ENCODE results near the gene PDE4B. TPM values are rescaled to one million over a fixed set of nuclear protein-coding genes. Genes with fewer than 3 reads are reported as not detected.

PDE4B gene
- total RNA-seq, 1 experiment from 2014 or later, result 1.4 TPM

DNA sequence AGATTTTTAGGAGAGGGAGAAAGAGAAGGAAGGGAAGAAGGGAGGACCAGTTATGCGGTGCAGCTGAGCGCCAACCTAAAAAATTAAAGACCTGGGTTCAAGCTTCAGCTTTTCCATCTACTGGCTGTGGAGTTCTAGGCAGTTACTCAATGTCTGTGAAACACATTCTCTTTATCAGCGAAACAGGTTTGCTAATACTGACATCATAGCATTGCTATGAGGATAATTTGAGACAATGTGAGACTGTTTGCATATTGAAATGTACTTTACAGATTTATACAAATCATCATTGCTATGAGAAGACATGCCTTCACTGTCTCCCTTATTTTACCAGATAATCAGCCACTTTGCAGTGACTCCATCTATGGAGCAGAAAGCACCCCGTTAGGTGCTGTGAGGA, 518.4 kb downstream of the PDE4B start:
- no TSS peak for BruUV-seq (replicated peaks)
- no peak overlapping the region for H3K4me2 ChIP-seq (ENCODE audit: low read length)
- no peaks in the 10 kb centered on the region for H4K20me1 ChIP-seq (ENCODE audit: low read length)
- peaks cover 9% of the 10 kb centered on the region for H3K4me1 ChIP-seq (ENCODE audit: insufficient read depth, low read length)
- ATAC-seq (no peak), DNase-seq (peak; percentile 16)
- H3K9ac ChIP-seq (ENCODE audit: low read length), result no peak overlapping the region
- no peaks in the 10 kb centered on the region for H3K36me3 ChIP-seq (ENCODE audit: low read depth, low read length)
- no peak overlapping the region for H3K4me3 ChIP-seq (ENCODE audit: low read length)
- CTCF ChIA-PET, result no interaction called here
- POLR2A ChIA-PET (ENCODE audit: unreplicated experiment), result no interaction called here
- H3F3A ChIP-seq (ENCODE audit: low read length, unreplicated experiment), result no peaks in the 10 kb centered on the region
- H3K9me3 ChIP-seq (ENCODE audit: low read length), result no peaks in the 10 kb centered on the region
- H3K9me2 ChIP-seq (replicated peaks; ENCODE audit: low read length), result no peaks in the 10 kb centered on the region
- no peaks in the 10 kb centered on the region for H3K79me2 ChIP-seq (ENCODE audit: low read length)
- no peak overlapping the region for H2AFZ ChIP-seq (ENCODE audit: low read length)
- intact Hi-C loops (cut with micrococcal nuclease), result no loop called here
- H3K27me3 ChIP-seq (ENCODE audit: low read length), result no peaks in the 10 kb centered on the region
- TF ChIP-seq, protein P1, sequence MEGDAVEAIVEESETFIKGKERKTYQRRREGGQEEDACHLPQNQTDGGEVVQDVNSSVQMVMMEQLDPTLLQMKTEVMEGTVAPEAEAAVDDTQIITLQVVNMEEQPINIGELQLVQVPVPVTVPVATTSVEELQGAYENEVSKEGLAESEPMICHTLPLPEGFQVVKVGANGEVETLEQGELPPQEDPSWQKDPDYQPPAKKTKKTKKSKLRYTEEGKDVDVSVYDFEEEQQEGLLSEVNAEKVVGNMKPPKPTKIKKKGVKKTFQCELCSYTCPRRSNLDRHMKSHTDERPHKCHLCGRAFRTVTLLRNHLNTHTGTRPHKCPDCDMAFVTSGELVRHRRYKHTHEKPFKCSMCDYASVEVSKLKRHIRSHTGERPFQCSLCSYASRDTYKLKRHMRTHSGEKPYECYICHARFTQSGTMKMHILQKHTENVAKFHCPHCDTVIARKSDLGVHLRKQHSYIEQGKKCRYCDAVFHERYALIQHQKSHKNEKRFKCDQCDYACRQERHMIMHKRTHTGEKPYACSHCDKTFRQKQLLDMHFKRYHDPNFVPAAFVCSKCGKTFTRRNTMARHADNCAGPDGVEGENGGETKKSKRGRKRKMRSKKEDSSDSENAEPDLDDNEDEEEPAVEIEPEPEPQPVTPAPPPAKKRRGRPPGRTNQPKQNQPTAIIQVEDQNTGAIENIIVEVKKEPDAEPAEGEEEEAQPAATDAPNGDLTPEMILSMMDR (conservative IDR thresholded peaks at IDR 0.05; ENCODE audit: low read depth, low read length), result no peak
- TF ChIP-seq EZH2phosphoT487 (IDR thresholded peaks at IDR 0.05; ENCODE audit: borderline replicate concordance, low read length) (no peak), EZH2 (IDR thresholded peaks at IDR 0.05; ENCODE audit: low read length, unreplicated experiment) (no peak)
- H3K27ac ChIP-seq (ENCODE audit: low read length), result no peak overlapping the region

DNA sequence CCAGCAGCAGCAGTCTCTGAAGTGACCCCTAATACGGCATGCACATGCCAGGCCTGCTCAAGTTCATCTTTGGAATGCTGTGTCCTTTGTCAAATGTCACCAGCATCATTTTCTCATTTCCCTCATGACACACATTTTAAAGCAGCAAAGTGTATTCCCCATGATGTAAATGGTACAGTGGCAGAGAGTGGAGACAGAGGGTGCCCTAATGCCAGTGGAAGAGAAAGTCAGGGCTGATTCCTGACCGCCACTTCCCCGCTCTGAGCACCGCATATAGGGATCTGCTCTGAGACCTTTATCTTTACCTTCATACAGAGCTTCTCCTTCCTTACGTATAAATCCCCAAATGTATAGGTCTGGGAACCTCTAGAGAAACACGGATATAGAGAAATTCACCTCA, 518.9 kb downstream of the PDE4B start:
- H3K4me1 ChIP-seq (ENCODE audit: insufficient read depth, low read length), result peaks cover 13% of the 10 kb centered on the region
- no TSS peak for BruUV-seq (replicated peaks)
- no peaks in the 10 kb centered on the region for H3K79me2 ChIP-seq (ENCODE audit: low read length)
- no peak for TF ChIP-seq EZH2phosphoT487 (IDR thresholded peaks at IDR 0.05; ENCODE audit: borderline replicate concordance, low read length)
- TF ChIP-seq, protein P1 (conservative IDR thresholded peaks at IDR 0.05; ENCODE audit: low read depth, low read length), result no peak
- TF ChIP-seq EZH2 (IDR thresholded peaks at IDR 0.05; ENCODE audit: low read length, unreplicated experiment), result no peak
- H3K4me3 ChIP-seq (ENCODE audit: low read length), result no peak overlapping the region
- no peaks in the 10 kb centered on the region for H3F3A ChIP-seq (ENCODE audit: low read length, unreplicated experiment)
- H3K27ac ChIP-seq (ENCODE audit: low read length), result no peak overlapping the region
- ChIA-PET POLR2A (ENCODE audit: unreplicated experiment) (no interaction called here), CTCF (no interaction called here)
- no peak overlapping the region for H3K4me2 ChIP-seq (ENCODE audit: low read length)
- no peaks in the 10 kb centered on the region for H3K9me3 ChIP-seq (ENCODE audit: low read length)
- H3K27me3 ChIP-seq (ENCODE audit: low read length), result no peaks in the 10 kb centered on the region
- H3K9ac ChIP-seq (ENCODE audit: low read length), result no peak overlapping the region
- no peaks in the 10 kb centered on the region for H3K36me3 ChIP-seq (ENCODE audit: low read depth, low read length)
- H3K9me2 ChIP-seq (replicated peaks; ENCODE audit: low read length), result no peaks in the 10 kb centered on the region
- no peak for DNase-seq
- no peaks in the 10 kb centered on the region for H4K20me1 ChIP-seq (ENCODE audit: low read length)
- intact Hi-C loops (cut with micrococcal nuclease), result no loop called here
- ATAC-seq, result no peak
- no peak overlapping the region for H2AFZ ChIP-seq (ENCODE audit: low read length)

DNA sequence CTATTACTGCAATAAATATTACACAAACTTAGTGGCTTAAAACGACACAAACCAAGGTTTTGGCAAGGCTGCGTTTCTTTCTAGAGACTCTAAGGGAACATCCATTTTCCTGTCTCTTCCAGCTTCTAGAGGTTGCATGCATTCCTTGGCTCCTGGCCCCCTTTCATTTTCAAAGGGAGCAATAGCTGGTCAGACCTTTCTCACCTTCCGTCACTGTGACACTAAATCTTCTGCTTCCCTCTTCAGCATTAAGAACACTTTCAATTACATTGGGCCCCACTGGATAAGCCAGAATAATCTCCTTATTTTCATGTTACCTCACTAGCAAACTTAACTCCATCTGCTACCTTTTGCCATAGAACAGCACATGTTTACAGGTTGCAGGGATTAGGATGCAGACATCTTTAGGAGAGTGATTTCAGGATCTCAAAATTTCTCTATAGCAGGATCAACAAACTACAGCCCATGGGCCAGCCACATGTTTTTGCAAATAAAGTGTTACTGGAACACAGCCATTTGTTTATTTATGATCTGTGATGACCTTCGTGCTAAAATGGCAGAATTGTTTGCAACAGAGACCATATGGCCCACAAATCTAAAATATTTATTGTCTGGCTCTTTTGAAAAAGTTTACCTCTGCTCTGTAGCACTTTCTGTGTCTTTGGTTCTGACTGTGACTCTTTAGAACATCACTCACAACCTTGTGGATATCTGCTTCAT, 519.7 kb downstream of the PDE4B start:
- TF ChIP-seq, protein P1 (conservative IDR thresholded peaks at IDR 0.05; ENCODE audit: low read depth, low read length), result no peak
- TF ChIP-seq EZH2phosphoT487 (IDR thresholded peaks at IDR 0.05; ENCODE audit: borderline replicate concordance, low read length), result no peak
- TF ChIP-seq EZH2 (IDR thresholded peaks at IDR 0.05; ENCODE audit: low read length, unreplicated experiment), result no peak
- Histone ChIP-seq H3K9me3 (ENCODE audit: low read length) (no peaks in the 10 kb centered on the region), H3K4me3 (ENCODE audit: low read length) (no peak overlapping the region), H4K20me1 (ENCODE audit: low read length) (no peaks in the 10 kb centered on the region), H3K9me2 (replicated peaks; ENCODE audit: low read length) (no peaks in the 10 kb centered on the region), H3K27me3 (ENCODE audit: low read length) (no peaks in the 10 kb centered on the region), H3F3A (ENCODE audit: low read length, unreplicated experiment) (no peaks in the 10 kb centered on the region), H3K36me3 (ENCODE audit: low read depth, low read length) (no peaks in the 10 kb centered on the region), H3K4me2 (ENCODE audit: low read length) (no peak overlapping the region), H3K4me1 (ENCODE audit: insufficient read depth, low read length) (peaks cover 13% of the 10 kb centered on the region), H3K9ac (ENCODE audit: low read length) (no peak overlapping the region), H2AFZ (ENCODE audit: low read length) (no peak overlapping the region), H3K27ac (ENCODE audit: low read length) (no peak overlapping the region), H3K79me2 (ENCODE audit: low read length) (no peaks in the 10 kb centered on the region)
- ATAC-seq (no peak), DNase-seq (no peak)
- intact Hi-C loops (cut with micrococcal nuclease), result no loop called here
- no TSS peak for BruUV-seq (replicated peaks)
- ChIA-PET CTCF (no interaction called here), POLR2A (ENCODE audit: unreplicated experiment) (no interaction called here)

Measured in PC-3 (cell line).